PC-9 (cell line): ENCODE data around the gene OR4S2. TPM values are rescaled to one million over a fixed set of nuclear protein-coding genes. Genes with fewer than 3 reads are reported as not detected.

Source experiments
- BruUV-seq: library from RNA; stranded (reverse); fragments of 400-500 nt; replicated peaks from 2 replicates; lab custom pipeline; 2021; lab: Mats Ljungman, UMichigan
- CTCF ChIA-PET: fragments of 300-600 bp; sonication (Branson Sonifier 250); formaldehyde crosslinking; loops from one replicate; lab custom pipeline; 2022; ENCODE audit warnings: antibody characterized with exemption; lab: Charles Lee
- POLR2A ChIA-PET: fragments of 300-600 bp; sonication (Branson Sonifier 250); formaldehyde crosslinking; loops from one replicate; lab custom pipeline; 2022; ENCODE audit warnings: antibody characterized with exemption; ENCODE audit not compliant: unreplicated experiment; lab: Charles Lee
- DNase-seq, 2 experiments: peaks; one replicate each; pipeline versions ENCODE4 v3.0.0 to v3.0.0-alpha.2; 2015 to 2022; ENCODE audit warnings: mixed read lengths in 1 of 2
- H2AFZ ChIP-seq: fragments of 200-600 bp; sonication (generic); 2 replicates; pipeline ENCODE4 v1.8.1; 2017; ENCODE audit warnings: antibody characterized with exemption
- H3F3A ChIP-seq: fragments of 200-600 bp; sonication (generic); 2 replicates; pipeline ENCODE4 v1.8.1; 2017; ENCODE audit warnings: antibody characterized with exemption, mild to moderate bottlenecking, low read depth; ENCODE audit not compliant: insufficient read depth
- H3K27ac ChIP-seq: fragments of 200-600 bp; sonication (generic); 2 replicates; pipeline ENCODE4 v1.6.1; 2016; ENCODE audit warnings: mixed run types
- H3K27me3 ChIP-seq: fragments of 200-600 bp; sonication (generic); 2 replicates; pipeline ENCODE4 v1.6.1; 2016; ENCODE audit warnings: low read depth, mixed run types; ENCODE audit not compliant: insufficient read depth
- H3K36me3 ChIP-seq: fragments of 200-600 bp; sonication (generic); 2 replicates; pipeline ENCODE4 v1.6.1; 2016; ENCODE audit warnings: low read depth, mixed run types
- H3K4me1 ChIP-seq: fragments of 200-600 bp; sonication (generic); replicated peaks from 2 replicates; pipeline ENCODE4 v1.6.1; 2016; ENCODE audit warnings: mixed run types; ENCODE audit not compliant: insufficient read depth
- H3K4me2 ChIP-seq: fragments of 200-600 bp; sonication (generic); 2 replicates; pipeline ENCODE4 v1.6.1; 2017; ENCODE audit warnings: mixed run types
- H3K4me3 ChIP-seq: fragments of 200-600 bp; sonication (generic); 2 replicates; pipeline ENCODE4 v1.6.1; 2016; ENCODE audit warnings: mixed run types
- H3K79me2 ChIP-seq: fragments of 200-600 bp; sonication (generic); 2 replicates; pipeline ENCODE4 v1.6.1; 2017; ENCODE audit warnings: low read depth, mixed run types
- H3K9me2 ChIP-seq: fragments of 200-600 bp; sonication (generic); 2 replicates; pipeline ENCODE4 v1.8.1; 2017; ENCODE audit warnings: mild to moderate bottlenecking; ENCODE audit not compliant: insufficient read depth
- H3K9me3 ChIP-seq: fragments of 200-600 bp; sonication (generic); 2 replicates; pipeline ENCODE4 v1.8.1; 2016; ENCODE audit warnings: low read depth; ENCODE audit not compliant: insufficient read depth
- H4K20me1 ChIP-seq: fragments of 200-600 bp; sonication (generic); 2 replicates; pipeline ENCODE4 v1.8.1; 2017; ENCODE audit not compliant: insufficient read depth
- CTCF ChIP-seq: fragments of 200-600 bp; sonication (generic); conservative IDR thresholded peaks from 2 replicates; pipeline ENCODE4 v1.6.1; 2017; ENCODE audit warnings: mixed run types, antibody characterized with exemption, mild to moderate bottlenecking, moderate library complexity
- EZH2 ChIP-seq: fragments of 200-600 bp; sonication (generic); IDR thresholded peaks from 2 replicates; pipeline ENCODE4 v1.8.0; 2017; ENCODE audit warnings: antibody characterized with exemption, low read depth
- intact Hi-C: fragments of 100-400 bp; cut with micrococcal nuclease; formaldehyde crosslinking; loops from one replicate; pipeline ENCODE4 v1.10.0; 2022; ENCODE audit not compliant: unreplicated experiment
- total RNA-seq: library from RNA; stranded (reverse); gene quantifications from 2 replicates; pipeline ENCODE4 v1.2.3, GENCODE V29; 2021

Gene OR4S2
- total RNA-seq, 1 experiment from 2014 or later: not detected

GRCh38 chr11:55658031-55658573, 10.0 kb downstream of the OR4S2 start:
- peak overlapping the region; percentile 34; the same call in 1 of the 2 replicates for H3K27ac ChIP-seq
- no peak overlapping the region for H3K4me3 ChIP-seq
- no peak for DNase-seq

GRCh38 chr11:55658608-55659007, 10.5 kb downstream of the OR4S2 start:
- Histone ChIP-seq H3K9me2 (no peaks in the 10 kb centered on the region), H3K4me2 (no peak overlapping the region), H3K27ac (peak overlapping the region; percentile 34; the same call in 1 of the 2 replicates), H3K79me2 (no peaks in the 10 kb centered on the region), H3F3A (no peaks in the 10 kb centered on the region), H3K4me1 (no peaks in the 10 kb centered on the region), H3K27me3 (no peaks in the 10 kb centered on the region), H4K20me1 (no peaks in the 10 kb centered on the region), H3K9me3 (no peaks in the 10 kb centered on the region), H2AFZ (no peak overlapping the region), H3K4me3 (no peak overlapping the region), H3K36me3 (no peaks in the 10 kb centered on the region)
- ChIA-PET POLR2A (no interaction called here), CTCF (no interaction called here)
- TF ChIP-seq CTCF (no peak), EZH2 (no peak)
- DNase-seq: no peak
- intact Hi-C loops: no loop called here
- BruUV-seq: no TSS peak

More at GRCh38 chr11:55658031-55658573, 10.0 kb downstream of the OR4S2 start:
- no peaks in the 10 kb centered on the region for H3F3A ChIP-seq
- no peaks in the 10 kb centered on the region for H3K36me3 ChIP-seq
- peak overlapping the region; percentile 12 for H3K4me2 ChIP-seq
- intact Hi-C loops: no loop called here
- H3K4me1 ChIP-seq: no peaks in the 10 kb centered on the region
- TF ChIP-seq CTCF: no peak
- no peak for TF ChIP-seq EZH2
- H3K79me2 ChIP-seq: no peaks in the 10 kb centered on the region
- H3K27me3 ChIP-seq: no peaks in the 10 kb centered on the region
- ChIA-PET CTCF (no interaction called here), POLR2A (no interaction called here)
- no peak overlapping the region for H2AFZ ChIP-seq
- no peaks in the 10 kb centered on the region for H3K9me3 ChIP-seq
- no peaks in the 10 kb centered on the region for H4K20me1 ChIP-seq
- no peaks in the 10 kb centered on the region for H3K9me2 ChIP-seq
- BruUV-seq: no TSS peak

DNA sequence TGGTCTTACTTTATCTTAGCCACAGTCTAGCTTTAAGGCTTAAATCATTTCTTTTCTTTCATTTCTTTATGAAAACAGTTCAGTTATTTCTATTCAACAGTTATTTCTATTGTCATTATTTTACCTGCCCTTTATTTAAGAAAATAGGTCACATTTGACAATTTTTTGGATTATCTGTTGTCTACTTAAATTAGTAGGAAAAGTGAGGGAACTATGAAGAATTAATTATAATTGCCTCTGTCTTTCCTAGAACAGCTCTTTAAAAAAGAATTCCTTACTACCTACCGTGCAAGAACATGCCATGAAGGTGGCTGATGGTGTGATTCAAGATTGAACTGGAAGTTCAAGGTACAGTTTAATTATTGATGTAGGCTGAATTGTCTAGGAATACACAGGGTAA, 13.8 kb downstream of the OR4S2 start, which contains the start of gene OR4C6:
TSS of gene OR4C6 (plus strand) at position 301 of the 400 bp plus-strand sequence. CDS start 2,966 bp downstream, outside the sequence.
- H2AFZ ChIP-seq: no peak within 1 kb of the TSS
- H4K20me1 ChIP-seq: no peaks in the 10 kb centered on the region
- H3K79me2 ChIP-seq: no peaks in the 10 kb centered on the region
- no TSS peak for BruUV-seq
- no peak for DNase-seq
- CTCF ChIA-PET: no interaction called here
- H3K27ac ChIP-seq: no peak within 1 kb of the TSS
- POLR2A ChIA-PET: no interaction called here
- no peak for TF ChIP-seq CTCF
- no peak for TF ChIP-seq EZH2
- H3K9me2 ChIP-seq: no peaks in the 10 kb centered on the region
- H3K4me2 ChIP-seq: no peak within 1 kb of the TSS
- no peaks in the 10 kb centered on the region for H3K9me3 ChIP-seq
- intact Hi-C loops: no loop called here
- no peaks in the 10 kb centered on the region for H3K36me3 ChIP-seq
- H3F3A ChIP-seq: no peaks in the 10 kb centered on the region
- no peak within 1 kb of the TSS for H3K4me3 ChIP-seq
- no peaks in the 10 kb centered on the region for H3K4me1 ChIP-seq
- no peaks in the 10 kb centered on the region for H3K27me3 ChIP-seq
